Activated naive CD4-positive, alpha-beta T cell treated with anti-CD3 and anti-CD28 coated beads, Interleukin-2, amount 50 U/mL, for 72 hours (primary cell): ENCODE results near the gene SRSF12. TPM values are rescaled to one million over a fixed set of nuclear protein-coding genes. Genes with fewer than 3 reads are reported as not detected.
A peak's percentile ranks its signal among the peaks of the same experiment; 100 is the strongest.

ENCODE experiments used
- ATAC-seq, 2 donors: fragments of 150-1000 bp; cut with Tn5 transposase; 2 replicates each; pipeline ENCODE4 v1.10.0; 2021; ENCODE audit warnings: mild to moderate bottlenecking in 2 of 2, moderate library complexity in 2 of 2
- DNase-seq, 2 donors: peaks; one replicate each; pipeline ENCODE4 v3.0.0; 2021 to 2022; ENCODE audit warnings: low spot score in 2 of 2
- H3K27ac Mint-ChIP-seq, 2 donors: one replicate each; pipeline ENCODE4 v1.8.0; 2022; ENCODE audit warnings: mild to moderate bottlenecking in 2 of 2, mixed read lengths in 2 of 2
- H3K36me3 Mint-ChIP-seq, 2 donors: one replicate each; pipeline ENCODE4 v1.8.0; 2022; ENCODE audit warnings: mixed read lengths in 2 of 2
- H3K9me3 Mint-ChIP-seq, 2 donors: one replicate each; pipeline ENCODE4 v1.8.0; 2022; ENCODE audit warnings: mixed read lengths in 2 of 2
- total RNA-seq, 2 donors: library from RNA; stranded (reverse); gene quantifications; one replicate each; pipeline ENCODE4 v1.2.3, GENCODE V29; 2022

Gene SRSF12
- total RNA-seq, result under 1 TPM; 0.48 to 0.53 TPM

- ATAC-seq, result peak; percentile 89 to 93
- DNase-seq, result peak; percentile 35 to 59
- no peaks in the 10 kb centered on the region for H3K9me3 Mint-ChIP-seq
- H3K36me3 Mint-ChIP-seq, result no peaks in the 10 kb centered on the region
- no peak within 1 kb of the TSS for H3K27ac Mint-ChIP-seq
Observed at GRCh38 chr6:89117211-89118108, at the start of gene SRSF12. SRSF12 (minus strand) TSS chr6:89118071; CDS start chr6:89117887, 184 bp downstream.

GRCh38 chr6:89162047-89162371 lies 44.1 kb upstream of the SRSF12 start:
- no peaks in the 10 kb centered on the region for H3K9me3 Mint-ChIP-seq
- H3K36me3 Mint-ChIP-seq, result peaks cover 7 to 13% of the 10 kb centered on the region in 2 donors
- H3K27ac Mint-ChIP-seq, result no peak overlapping the region
- ATAC-seq (no peak), DNase-seq (no peak)

GRCh38 chr6:89161326-89162046 lies 43.6 kb upstream of the SRSF12 start:
- ATAC-seq (no peak), DNase-seq (no peak)
- Mint-ChIP-seq H3K36me3 (peaks cover 9 to 13% of the 10 kb centered on the region in 2 donors), H3K9me3 (no peaks in the 10 kb centered on the region), H3K27ac (peak overlapping the region in 1 of 2 donors; percentile 1)

- Mint-ChIP-seq H3K27ac (no peak overlapping the region), H3K9me3 (no peaks in the 10 kb centered on the region), H3K36me3 (peaks cover 13% of the 10 kb centered on the region in 2 donors)
- no peak for ATAC-seq
- DNase-seq, result no peak
Observed at GRCh38 chr6:89160331-89161092, 42.6 kb upstream of the SRSF12 start.

- H3K9me3 Mint-ChIP-seq, result no peaks in the 10 kb centered on the region
- DNase-seq, result no peak
- no peak overlapping the region for H3K27ac Mint-ChIP-seq
- peaks cover 11 to 20% of the 10 kb centered on the region in 2 donors for H3K36me3 Mint-ChIP-seq
- ATAC-seq, result no peak
Observed at GRCh38 chr6:89154131-89154530, 36.3 kb upstream of the SRSF12 start.

GRCh38 chr6:89148016-89148750 lies 30.3 kb upstream of the SRSF12 start:
- H3K36me3 Mint-ChIP-seq, result peaks cover 24 to 27% of the 10 kb centered on the region in 2 donors
- DNase-seq, result no peak

GRCh38 chr6:89146718-89147700 lies 29.1 kb upstream of the SRSF12 start:
- H3K27ac Mint-ChIP-seq, result peak overlapping the region; percentile 16 to 75
- peaks cover 24 to 27% of the 10 kb centered on the region in 2 donors for H3K36me3 Mint-ChIP-seq
- no peak for ATAC-seq
- DNase-seq, result peak in 1 of 2 donors; percentile 38
- H3K9me3 Mint-ChIP-seq, result no peaks in the 10 kb centered on the region

More at GRCh38 chr6:89148016-89148750, 30.3 kb upstream of the SRSF12 start:
- Mint-ChIP-seq H3K9me3 (no peaks in the 10 kb centered on the region), H3K27ac (no peak overlapping the region)
- ATAC-seq, result no peak

- Mint-ChIP-seq H3K36me3 (peaks cover 24 to 27% of the 10 kb centered on the region in 2 donors), H3K27ac (peak within 1 kb of the TSS; percentile 96 to 99), H3K9me3 (no peaks in the 10 kb centered on the region)
- DNase-seq, result peak; percentile 70 to 76
- peak; percentile 76 to 77 for ATAC-seq
Observed at GRCh38 chr6:89145956-89146717, 28.3 kb upstream of the SRSF12 start, which contains the start of gene PM20D2. PM20D2 (plus strand) TSS chr6:89146055; CDS start chr6:89146145, 90 bp downstream.

GRCh38 chr6:89145091-89145955 lies 27.5 kb upstream of the SRSF12 start:
- Mint-ChIP-seq H3K36me3 (peaks cover 24 to 27% of the 10 kb centered on the region in 2 donors), H3K27ac (peak overlapping the region; percentile 96 to 99), H3K9me3 (no peaks in the 10 kb centered on the region)
- DNase-seq (peak in 1 of 2 donors; percentile 41), ATAC-seq (peak; percentile 83 to 84)

- Mint-ChIP-seq H3K36me3 (peaks cover 20 to 22% of the 10 kb centered on the region in 2 donors), H3K9me3 (no peaks in the 10 kb centered on the region), H3K27ac (no peak overlapping the region)
- ATAC-seq (peak in 1 of 2 donors; percentile 49), DNase-seq (peak in 1 of 2 donors; percentile 7)
Observed at GRCh38 chr6:89144354-89144906, 26.6 kb upstream of the SRSF12 start.

- Mint-ChIP-seq H3K9me3 (no peaks in the 10 kb centered on the region), H3K36me3 (no peaks in the 10 kb centered on the region), H3K27ac (no peak overlapping the region)
- no peak for ATAC-seq
- no peak for DNase-seq
Observed at GRCh38 chr6:89140347-89141156, 22.7 kb upstream of the SRSF12 start.

GRCh38 chr6:89139509-89140346 lies 21.9 kb upstream of the SRSF12 start:
- H3K36me3 Mint-ChIP-seq, result no peaks in the 10 kb centered on the region
- no peaks in the 10 kb centered on the region for H3K9me3 Mint-ChIP-seq
- no peak for DNase-seq
- no peak overlapping the region for H3K27ac Mint-ChIP-seq
- ATAC-seq, result no peak
